Suprapubic skin (tissue), 4 donors: ENCODE results near the gene ZNF277. TPM values are rescaled to one million over a fixed set of nuclear protein-coding genes. Genes with fewer than 3 reads are reported as not detected.

Source experiments
- DNase-seq, 2 donors: peaks; one replicate each; pipeline ENCODE4 v3.0.0-alpha.2; 2019; ENCODE audit warnings: low spot score in 2 of 2
- H3K27ac ChIP-seq: fragments of 200-600 bp; sonication (generic); one replicate; pipeline ENCODE4 v1.5.1; 2019
- H3K27me3 ChIP-seq: fragments of 200-600 bp; sonication (generic); one replicate; pipeline ENCODE4 v1.5.1; 2019
- H3K36me3 ChIP-seq: fragments of 200-600 bp; sonication (generic); one replicate; pipeline ENCODE4 v1.5.1; 2019
- H3K4me1 ChIP-seq: fragments of 200-600 bp; sonication (generic); one replicate; pipeline ENCODE4 v1.5.1; 2019
- H3K4me3 ChIP-seq: fragments of 200-600 bp; sonication (generic); one replicate; pipeline ENCODE4 v1.5.1; 2019; ENCODE audit warnings: mild to moderate bottlenecking
- H3K9me3 ChIP-seq: fragments of 200-600 bp; sonication (generic); one replicate; pipeline ENCODE4 v1.5.1; 2019
- CTCF ChIP-seq, 2 donors: fragments of 200-600 bp in 1 of 2; fragments of 450-650 bp in 1 of 2; sonication (generic) in 1 of 2; IDR thresholded peaks; one replicate each; pipeline ENCODE4 v1.5.1; 2016 to 2019; ENCODE audit warnings: antibody characterized with exemption in 2 of 2, mild to moderate bottlenecking in 1 of 2, moderate library complexity in 1 of 2
- EP300 ChIP-seq: sonication (generic); formaldehyde crosslinking; IDR thresholded peaks from one replicate; pipeline ENCODE4 v1.6.1; 2017; ENCODE audit warnings: antibody characterized with exemption
- POLR2A ChIP-seq, 2 donors: fragments of 450-650 bp; IDR thresholded peaks; one replicate each; pipeline ENCODE4 v1.6.1; 2017; ENCODE audit warnings: antibody characterized with exemption in 2 of 2, mild to moderate bottlenecking in 2 of 2, moderate library complexity in 2 of 2
- POLR2AphosphoS5 ChIP-seq, 3 donors: sonication (generic); formaldehyde crosslinking; IDR thresholded peaks; one replicate each; pipeline ENCODE4 v1.6.1; 2017; ENCODE audit warnings: antibody characterized with exemption in 3 of 3
- WGBS: methylation state at CpG from one replicate; pipeline ENCODE4 v1.1.5; 2018; 5-methylcytosine and 5-hydroxymethylcytosine counted together
- total RNA-seq, 4 donors: library from RNA; depleted of rRNA; stranded (reverse); fragments of >200 nt; gene quantifications; one replicate each; pipeline ENCODE4 v1.1.0, GENCODE V29; 2016

The ZNF277 gene
- total RNA-seq, 4 donors from 2014 or later = 16.5 to 31.9 (median 25.5) TPM

- DNase-seq = no peak
- Histone ChIP-seq H3K36me3 (no peaks in the 10 kb centered on the region), H3K4me1 (peaks cover 26% of the 10 kb centered on the region), H3K9me3 (no peaks in the 10 kb centered on the region), H3K27ac (no peak overlapping the region), H3K4me3 (no peak overlapping the region), H3K27me3 (no peaks in the 10 kb centered on the region)
- TF ChIP-seq CTCF (IDR thresholded peaks at IDR 0.05) (no peak), EP300 (no peak), POLR2AphosphoS5 (IDR thresholded peaks at IDR 0.05) (no peak), POLR2A (IDR thresholded peaks at IDR 0.05) (no peak)
- WGBS = 32% methylated on average over 2 of the region's 2 CpGs
Observed at GRCh38 chr7:112202816-112203215, 3.7 kb upstream of the ZNF277 start.

DNA sequence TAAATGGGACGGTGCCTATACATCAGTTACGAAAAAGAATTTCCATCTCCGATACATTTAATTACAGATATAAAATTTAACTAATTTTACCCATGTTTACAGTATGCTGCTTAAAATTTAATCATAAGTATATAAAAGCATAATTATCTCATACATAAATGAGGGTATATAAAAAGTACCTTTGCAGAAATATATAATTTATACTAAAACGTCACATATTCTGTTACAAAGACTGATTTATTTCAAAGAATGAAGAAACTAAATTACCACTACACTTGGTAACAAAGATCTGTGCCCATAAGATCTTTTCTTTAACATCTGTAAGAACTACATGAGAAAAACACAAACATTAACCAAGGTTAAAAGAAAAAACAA lies 3.1 kb upstream of the ZNF277 start:
- Histone ChIP-seq H3K4me1 (peaks cover 30% of the 10 kb centered on the region), H3K36me3 (no peaks in the 10 kb centered on the region), H3K4me3 (peak overlapping the region; percentile 96), H3K27me3 (no peaks in the 10 kb centered on the region), H3K9me3 (no peaks in the 10 kb centered on the region), H3K27ac (no peak overlapping the region)
- WGBS = 62% methylated on average over 4 of the region's 4 CpGs
- DNase-seq = no peak
- no peak for TF ChIP-seq CTCF (IDR thresholded peaks at IDR 0.05)
- no peak for TF ChIP-seq EP300
- no peak for TF ChIP-seq POLR2A (IDR thresholded peaks at IDR 0.05)
- no peak for TF ChIP-seq POLR2AphosphoS5 (IDR thresholded peaks at IDR 0.05)

DNA sequence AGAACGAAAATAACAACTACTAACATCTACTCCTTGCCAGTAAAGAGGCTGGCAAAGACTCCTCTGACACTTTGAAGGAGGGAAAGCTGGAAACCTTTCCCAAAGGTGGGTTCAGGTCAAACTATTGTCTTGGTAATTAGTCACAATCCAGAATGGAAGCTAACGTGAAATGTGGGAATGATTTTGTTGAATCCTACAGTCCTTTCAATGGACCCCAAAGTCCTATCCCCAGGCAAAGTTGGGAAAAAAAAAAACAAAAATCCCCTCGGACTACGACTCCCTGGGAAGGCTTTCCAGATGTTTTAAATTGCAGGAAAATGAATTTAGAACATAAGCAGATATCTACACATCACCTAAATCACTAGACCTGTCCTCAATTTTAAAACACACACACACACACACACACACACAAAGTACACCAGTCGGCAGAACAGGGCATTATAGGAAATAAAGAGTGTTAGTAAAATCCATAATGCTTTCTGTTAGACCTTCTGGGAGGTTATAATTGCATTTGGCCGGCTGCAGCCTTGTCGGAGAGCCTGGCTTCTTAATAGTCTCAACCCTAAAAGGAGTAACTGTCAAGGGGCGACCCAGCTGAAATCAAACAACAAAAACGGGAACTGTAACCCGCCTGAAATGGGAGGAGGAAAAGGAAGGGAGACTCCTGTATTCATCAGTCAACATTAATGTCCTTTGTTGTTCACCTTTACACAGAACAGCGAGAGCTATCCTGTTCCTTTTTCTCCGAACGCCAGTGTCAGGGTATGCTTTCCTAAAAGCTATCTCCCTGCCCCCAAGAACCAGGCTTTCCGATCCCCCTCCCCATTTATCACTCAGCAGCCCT lies 1.8 kb upstream of the ZNF277 start:
- no peaks in the 10 kb centered on the region for H3K9me3 ChIP-seq
- TF ChIP-seq EP300 = no peak
- TF ChIP-seq POLR2AphosphoS5 (IDR thresholded peaks at IDR 0.05) = no peak
- TF ChIP-seq CTCF (IDR thresholded peaks at IDR 0.05) = no peak
- TF ChIP-seq POLR2A (IDR thresholded peaks at IDR 0.05) = no peak
- no peak for DNase-seq
- WGBS = under 1% methylated on average over 14 of the region's 14 CpGs
- no peaks in the 10 kb centered on the region for H3K27me3 ChIP-seq
- H3K4me3 ChIP-seq = peak overlapping the region; percentile 96
- peaks cover 30% of the 10 kb centered on the region for H3K4me1 ChIP-seq
- no peaks in the 10 kb centered on the region for H3K36me3 ChIP-seq
- peak overlapping the region; percentile 72 for H3K27ac ChIP-seq

DNA sequence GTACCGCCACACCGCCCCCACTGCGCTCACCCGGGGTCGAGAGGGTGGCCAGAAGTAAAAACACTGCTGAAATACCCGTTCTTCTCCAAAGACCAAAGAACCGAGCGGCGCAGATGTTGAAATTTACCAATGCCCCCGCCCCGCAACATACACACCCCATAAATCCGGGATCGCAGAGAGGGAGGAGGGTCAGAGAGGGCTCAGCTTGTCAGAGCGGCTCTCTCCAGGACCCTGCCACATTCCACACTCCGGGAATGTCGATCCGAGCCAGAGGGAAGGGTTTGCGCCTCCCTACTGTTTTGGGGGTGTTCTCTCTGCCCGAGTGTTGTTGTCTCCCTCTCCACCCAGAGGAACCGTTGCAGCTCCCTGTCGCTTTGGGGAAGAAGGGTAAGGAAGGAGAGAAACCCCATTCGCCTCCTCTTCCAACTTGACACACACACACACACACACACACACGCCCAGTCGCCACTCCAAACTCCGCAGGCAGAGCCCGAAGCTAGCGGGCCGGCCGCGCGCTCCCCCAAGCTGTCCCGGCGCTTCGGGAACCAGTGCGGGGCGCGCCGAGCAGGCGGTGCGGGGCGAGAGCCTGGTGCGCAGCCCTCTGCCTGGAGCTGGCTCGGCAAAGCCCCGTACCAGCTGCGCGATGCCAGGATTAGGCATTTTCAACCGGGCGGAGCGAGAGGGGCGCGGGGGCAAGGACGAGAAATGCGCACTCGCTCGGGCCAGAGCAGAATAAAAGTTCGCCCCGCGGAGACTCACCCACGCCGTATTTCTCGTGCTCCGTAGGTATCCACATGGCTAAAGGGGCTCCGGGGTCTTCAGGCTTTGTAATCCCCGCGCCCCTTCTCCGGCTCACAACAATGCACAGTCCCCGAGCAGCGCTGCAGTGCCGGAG lies 905 bp upstream of the ZNF277 start:
- under 1% methylated on average over 34 of the region's 69 CpGs for WGBS
- DNase-seq = peak; percentile 80 to 81
- Histone ChIP-seq H3K27me3 (no peaks in the 10 kb centered on the region), H3K4me3 (peak overlapping the region; percentile 96), H3K36me3 (no peaks in the 10 kb centered on the region), H3K27ac (peak overlapping the region; percentile 72), H3K9me3 (no peaks in the 10 kb centered on the region), H3K4me1 (peaks cover 30% of the 10 kb centered on the region)
- no peak for TF ChIP-seq POLR2A (IDR thresholded peaks at IDR 0.05)
- no peak for TF ChIP-seq CTCF (IDR thresholded peaks at IDR 0.05)
- TF ChIP-seq POLR2AphosphoS5 (IDR thresholded peaks at IDR 0.05) = no peak
- no peak for TF ChIP-seq EP300
